GM12878 (cell line): ENCODE results near the gene SHMT2. TPM values are rescaled to one million over a fixed set of nuclear protein-coding genes. Genes with fewer than 3 reads are reported as not detected.

Experiments
- ATAC-seq: fragments of 200-7000 bp; cut with Tn5 transposase; 3 replicates; pipeline ENCODE4 v1.9.1; 2020; ENCODE audit warnings: mild to moderate bottlenecking, moderate library complexity
- BruUV-seq: library from RNA; stranded (reverse); fragments of 400-500 nt; replicated peaks from 2 replicates; lab custom pipeline; 2021; lab: Mats Ljungman, UMichigan
- CTCF ChIA-PET: fragments of 300-600 bp; sonication (Branson Sonifier 250); formaldehyde crosslinking; extraction: SDS; loops from one replicate; lab custom pipeline; 2021; ENCODE audit warnings: inconsistent platforms; lab: Yijun Ruan, JAX
- POLR2A ChIA-PET: fragments of 350-600 bp; formaldehyde crosslinking; extraction: SDS; loops from one replicate; lab custom pipeline; 2021; ENCODE audit warnings: inconsistent platforms; lab: Charles Lee
- RAD21 ChIA-PET: fragments of 300-600 bp; sonication (Branson Sonifier 250); formaldehyde crosslinking; loops from one replicate; lab custom pipeline; 2023; ENCODE audit warnings: antibody characterized with exemption; ENCODE audit not compliant: unreplicated experiment; lab: Charles Lee
- SMC1A ChIA-PET: fragments of 300-600 bp; sonication (Branson Sonifier 250); formaldehyde crosslinking; loops from one replicate; lab custom pipeline; 2023; ENCODE audit not compliant: unreplicated experiment, uncharacterized antibody; lab: Charles Lee
- DNase-seq: peaks from one replicate; pipeline ENCODE4 v3.0.0-alpha.2; 2011; ENCODE audit warnings: low read depth, low spot score
- FAIRE-seq: peaks from 3 replicates; lab custom pipeline; 2011; peaks lifted over from hg19 to GRCh38; lab: Jason Lieb, UNC
- H2AFZ ChIP-seq: 2 replicates; pipeline ENCODE4 v1.6.0; 2011; ENCODE audit warnings: low read depth, low read length, control low read depth; ENCODE audit not compliant: control insufficient read depth
- H3K27ac ChIP-seq: 2 replicates; pipeline ENCODE4 v1.5.1; 2011; ENCODE audit warnings: control low read depth; ENCODE audit not compliant: control insufficient read depth, insufficient read depth
- H3K27me3 ChIP-seq, 2 experiments: replicated peaks in 1 of 2; 2 replicates each; pipeline versions ENCODE4 v1.6.0 to v1.6.1; 2011; ENCODE audit warnings: low read length in 1 of 2; ENCODE audit not compliant: control insufficient read depth in 2 of 2, insufficient read depth in 2 of 2
- H3K36me3 ChIP-seq, 2 experiments: 2 replicates each; pipeline ENCODE4 v1.5.1; 2011; ENCODE audit warnings: low read length in 1 of 2; ENCODE audit not compliant: control insufficient read depth in 2 of 2, insufficient read depth in 2 of 2
- H3K4me1 ChIP-seq: 2 replicates; pipeline ENCODE4 v1.6.1; 2011; ENCODE audit warnings: mild to moderate bottlenecking, low read length, moderate library complexity, mixed read lengths; ENCODE audit not compliant: control insufficient read depth, insufficient read depth
- H3K4me2 ChIP-seq: 2 replicates; pipeline ENCODE4 v1.6.0; 2011; ENCODE audit warnings: control low read depth; ENCODE audit not compliant: control insufficient read depth, insufficient read depth
- H3K4me3 ChIP-seq: fragments of 200-600 bp; sonication (generic); 2 replicates; pipeline ENCODE4 v1.5.1; 2016
- H3K79me2 ChIP-seq: 2 replicates; pipeline ENCODE4 v1.6.0; 2011; ENCODE audit warnings: low read length; ENCODE audit not compliant: control insufficient read depth, insufficient read depth
- H3K9ac ChIP-seq: 2 replicates; pipeline ENCODE4 v1.8.0; 2011; ENCODE audit warnings: low read length, control low read depth, mixed read lengths; ENCODE audit not compliant: control insufficient read depth, insufficient read depth
- H3K9me3 ChIP-seq: replicated peaks from 3 replicates; pipeline ENCODE4 v1.5.1; 2011; ENCODE audit warnings: mild to moderate bottlenecking, low read length; ENCODE audit not compliant: control insufficient read depth, insufficient read depth
- H4K20me1 ChIP-seq: 2 replicates; pipeline ENCODE4 v1.6.0; 2011; ENCODE audit not compliant: control insufficient read depth, insufficient read depth
- BACH1 ChIP-seq: fragments of 450-650 bp; IDR thresholded peaks from 2 replicates; pipeline ENCODE4 v1.6.1; 2017; ENCODE audit warnings: mild to moderate bottlenecking, borderline replicate concordance
- GATAD2B ChIP-seq: fragments of 450-650 bp; conservative IDR thresholded peaks from 2 replicates; pipeline ENCODE4 v1.6.1; 2017; ENCODE audit warnings: low read depth, mild to moderate bottlenecking, moderate library complexity
- LARP7 ChIP-seq: fragments of 450-650 bp; IDR thresholded peaks from 2 replicates; pipeline ENCODE4 v1.6.1; 2017; ENCODE audit warnings: mild to moderate bottlenecking
- MTA2 ChIP-seq: fragments of 450-650 bp; IDR thresholded peaks from 2 replicates; pipeline ENCODE4 v1.6.1; 2016; ENCODE audit warnings: low read depth, mild to moderate bottlenecking, moderate library complexity
- NFYB ChIP-seq: IDR thresholded peaks from 2 replicates; pipeline ENCODE4 v1.6.1; 2011; ENCODE audit warnings: low read depth, mild to moderate bottlenecking, low read length, improper control_type of control experiment, moderate library complexity; ENCODE audit not compliant: insufficient read depth
- NRF1 ChIP-seq: conservative IDR thresholded peaks from 2 replicates; pipeline ENCODE4 v1.6.1; 2011; ENCODE audit warnings: mild to moderate bottlenecking, low read depth, low read length, improper control_type of control experiment
- PBX3 ChIP-seq: IDR thresholded peaks from 2 replicates; pipeline ENCODE4 v1.6.1; 2011; ENCODE audit warnings: mild to moderate bottlenecking, low read depth, low read length, moderate library complexity; ENCODE audit not compliant: insufficient replicate concordance
- POLR2AphosphoS2 ChIP-seq: IDR thresholded peaks from 2 replicates; pipeline ENCODE4 v1.6.1; 2011; ENCODE audit warnings: low read depth, mild to moderate bottlenecking, low read length, improper control_type of control experiment, moderate library complexity
- PRDM15 ChIP-seq: fragments of 450-650 bp; formaldehyde crosslinking; IDR thresholded peaks from 2 replicates; pipeline ENCODE4 v1.4.0; 2020; ENCODE audit warnings: mild to moderate bottlenecking, moderate library complexity
- RFX5 ChIP-seq: IDR thresholded peaks from 2 replicates; pipeline ENCODE4 v1.6.1; 2011; ENCODE audit warnings: low read depth, low read length, improper control_type of control experiment
- SIX5 ChIP-seq: IDR thresholded peaks from 2 replicates; pipeline ENCODE4 v1.6.1; 2011; ENCODE audit warnings: mild to moderate bottlenecking, low read depth, low read length, moderate library complexity; ENCODE audit not compliant: severe bottlenecking
- STAT1 ChIP-seq: fragments of 450-650 bp; conservative IDR thresholded peaks from 2 replicates; pipeline ENCODE4 v1.6.1; 2014; ENCODE audit warnings: antibody characterized with exemption, mild to moderate bottlenecking
- SUPT20H ChIP-seq: IDR thresholded peaks from 2 replicates; pipeline ENCODE4 v1.6.1; 2011; ENCODE audit warnings: low read depth, mild to moderate bottlenecking, low read length, moderate library complexity, borderline replicate concordance; ENCODE audit not compliant: control insufficient read depth
- TCF12 ChIP-seq: IDR thresholded peaks from 2 replicates; pipeline ENCODE4 v1.6.1; 2011; ENCODE audit warnings: low read depth, mild to moderate bottlenecking, low read length
- USF1 ChIP-seq: IDR thresholded peaks from 2 replicates; pipeline ENCODE4 v1.6.1; 2011; ENCODE audit warnings: borderline replicate concordance, low read depth, mild to moderate bottlenecking, moderate library complexity, mixed read lengths, low read length; ENCODE audit not compliant: insufficient read depth; ENCODE audit errors: extremely low read length
- WGBS: methylation state at CpG from one replicate; pipeline ENCODE4 v1.1.6; 2016; ENCODE audit warnings: low lambda C conversion rate; ENCODE audit not compliant: insufficient replicate concordance, insufficient coverage; ENCODE audit errors: missing lambda C conversion rate; 5-methylcytosine and 5-hydroxymethylcytosine counted together
- in situ Hi-C: fragments of 300-500 bp; cut with MboI; formaldehyde crosslinking; loops from 9 replicates; pipeline ENCODE4 v1.14.3; 2018; ENCODE audit warnings: mixed read lengths
- intact Hi-C: fragments of 100-400 bp; cut with micrococcal nuclease; formaldehyde crosslinking; loops from one replicate; pipeline ENCODE4 v1.14.2; 2022; ENCODE audit not compliant: unreplicated experiment
- polyA plus RNA-seq, 11 experiments: library from polyadenylated mRNA; depleted of rRNA in 4 of 11; unstranded in 6 of 11; stranded (reverse) in 5 of 11; fragments of >200 nt; fragmentation: Nextera tagmentation in 4 of 11; fragmentation: Illumina TruSeq in 1 of 11; extraction: Ambion mirVana in 4 of 11; extraction: Trizol in 1 of 11; gene quantifications; 1 replicate in 1 of 11; 2 replicates in 10 of 11; pipeline versions ENCODE4 v1.2.1 to v1.2.3, GENCODE V29; 2011 to 2016; ENCODE audit warnings: inconsistent platforms in 2 of 11, missing spikeins in 2 of 11, low read depth in 1 of 11
- total RNA-seq, 4 experiments: library from RNA; depleted of rRNA in 3 of 4; stranded (reverse); fragments of >200 nt in 3 of 4; fragmentation: Illumina TruSeq in 1 of 4; extraction: Trizol in 1 of 4; gene quantifications; 2 replicates each; pipeline versions ENCODE4 v1.2.1 to v1.2.3, GENCODE V29; 2013 to 2021

SHMT2 gene
- total and polyA plus RNA-seq, 10 of the 15 experiments (the other 5 are each of a cell fraction or from before 2014, with no cell fraction given) = 57.0 to 292 (median 186) TPM

- H3K4me3 ChIP-seq = no peak overlapping the region
- DNase-seq = no peak
- no peaks in the 10 kb centered on the region for H3K9me3 ChIP-seq
- H3K27me3 ChIP-seq = peaks cover 13 to 15% of the 10 kb centered on the region in 2 experiments
- ATAC-seq = no peak
- WGBS = 53% methylated on average over 7 of the region's 7 CpGs
- peaks cover 13% of the 10 kb centered on the region for H3K4me1 ChIP-seq
- intact Hi-C loops (loop anchor here (1.0 kb wide), 2 partner anchors 27 to 31 kb away; no protein-coding TSS in a partner anchor), in situ Hi-C loops (loop anchor here (5.0 kb wide), 1 partner anchor 35 kb away; no protein-coding TSS in a partner anchor)
- BruUV-seq = no TSS peak
- H3K36me3 ChIP-seq = no peaks in the 10 kb centered on the region
- SMC1A ChIA-PET = interaction anchor here (1.6 to 4.2 kb wide), 7 partner anchors 10 to 246 kb away, joined by 5 to 55 read pairs (median 9); partner anchors contain the start of genes GLI1, INHBE and SHMT2
- no peak for FAIRE-seq
- H4K20me1 ChIP-seq = no peaks in the 10 kb centered on the region
- H3K27ac ChIP-seq = no peak overlapping the region
- TF ChIP-seq PRDM15 (no peak), SIX5 (no peak), PBX3 (no peak), MTA2 (no peak), BACH1 (no peak), POLR2AphosphoS2 (no peak), NRF1 (no peak), SUPT20H (no peak), LARP7 (no peak), GATAD2B (no peak), NFYB (no peak), TCF12 (no peak), USF1 (no peak), STAT1 (no peak), RFX5 (no peak)
- H2AFZ ChIP-seq = no peak overlapping the region
- RAD21 ChIA-PET = interaction anchor here (0.9 to 3.6 kb wide), 11 partner anchors 10 to 242 kb away, joined by 3 to 35 read pairs (median 11); partner anchors contain the start of genes INHBE and SHMT2
- POLR2A ChIA-PET = interaction anchor here (0.7 to 1.5 kb wide), 4 partner anchors 17 to 251 kb away, joined by 4 to 12 read pairs (median 6); partner anchors contain the start of gene SHMT2
- H3K9ac ChIP-seq = no peak overlapping the region
- H3K79me2 ChIP-seq = no peaks in the 10 kb centered on the region
- no peak overlapping the region for H3K4me2 ChIP-seq
- CTCF ChIA-PET = interaction anchor here (0.8 to 4.7 kb wide), 14 partner anchors 12 to 246 kb away, joined by 3 to 271 read pairs (median 14); partner anchors contain the start of genes GLI1, INHBE and SHMT2
These were observed 16.8 kb upstream of the SHMT2 start for GRCh38 chr12:57212701-57213057.
